Measurements from ENCODE around the gene PDHX.

PDHX gene

GRCh38 chr11:34963351-34963750, 46.9 kb downstream of the PDHX start:
- no peak for TF ChIP-seq CTCF (IDR thresholded peaks at IDR 0.05; ENCODE audit: insufficient read depth, low read depth, low read length, missing control alignments)
- DNase-seq (ENCODE audit: low read depth), result no peak
- H3K4me3 ChIP-seq (ENCODE audit: low read length), result no peak overlapping the region

- no peak overlapping the region for H3K4me3 ChIP-seq (ENCODE audit: low read length)
- no peak for DNase-seq (ENCODE audit: low read depth)
- no peak for TF ChIP-seq CTCF (IDR thresholded peaks at IDR 0.05; ENCODE audit: insufficient read depth, low read depth, low read length, missing control alignments)
Measured at GRCh38 chr11:34964610-34965331, 48.4 kb downstream of the PDHX start.

- no peak overlapping the region for H3K4me3 ChIP-seq (ENCODE audit: low read length)
- DNase-seq (ENCODE audit: low read depth), result no peak
- no peak for TF ChIP-seq CTCF (IDR thresholded peaks at IDR 0.05; ENCODE audit: insufficient read depth, low read depth, low read length, missing control alignments)
Measured at GRCh38 chr11:34968862-34969261, 52.4 kb downstream of the PDHX start.

- no peak overlapping the region for H3K4me3 ChIP-seq (ENCODE audit: low read length)
- no peak for TF ChIP-seq CTCF (IDR thresholded peaks at IDR 0.05; ENCODE audit: insufficient read depth, low read depth, low read length, missing control alignments)
- no peak for DNase-seq (ENCODE audit: low read depth)
Measured at GRCh38 chr11:34970033-34970432, 53.6 kb downstream of the PDHX start.

GRCh38 chr11:34970480-34970879, 54.1 kb downstream of the PDHX start:
- H3K4me3 ChIP-seq (ENCODE audit: low read length), result no peak overlapping the region
- DNase-seq (ENCODE audit: low read depth), result no peak
- TF ChIP-seq CTCF (IDR thresholded peaks at IDR 0.05; ENCODE audit: insufficient read depth, low read depth, low read length, missing control alignments), result no peak

GRCh38 chr11:34971928-34972327, 55.5 kb downstream of the PDHX start:
- no peak for DNase-seq (ENCODE audit: low read depth)
- no peak overlapping the region for H3K4me3 ChIP-seq (ENCODE audit: low read length)
- TF ChIP-seq CTCF (IDR thresholded peaks at IDR 0.05; ENCODE audit: insufficient read depth, low read depth, low read length, missing control alignments), result no peak

- no peak overlapping the region for H3K4me3 ChIP-seq (ENCODE audit: low read length)
- no peak for TF ChIP-seq CTCF (IDR thresholded peaks at IDR 0.05; ENCODE audit: insufficient read depth, low read depth, low read length, missing control alignments)
- DNase-seq (ENCODE audit: low read depth), result no peak
Measured at GRCh38 chr11:34972366-34972765, 55.9 kb downstream of the PDHX start.

All from epithelial cell of esophagus (primary cell).